Activated naive CD4-positive, alpha-beta T cell (primary cell): ENCODE data around the gene SNTG2.

Source experiments
- DNase-seq, 4 experiments: peaks; one replicate each; lab custom pipeline; 2025; lab: John Stamatoyannopoulos, UW

SNTG2 gene

DNA sequence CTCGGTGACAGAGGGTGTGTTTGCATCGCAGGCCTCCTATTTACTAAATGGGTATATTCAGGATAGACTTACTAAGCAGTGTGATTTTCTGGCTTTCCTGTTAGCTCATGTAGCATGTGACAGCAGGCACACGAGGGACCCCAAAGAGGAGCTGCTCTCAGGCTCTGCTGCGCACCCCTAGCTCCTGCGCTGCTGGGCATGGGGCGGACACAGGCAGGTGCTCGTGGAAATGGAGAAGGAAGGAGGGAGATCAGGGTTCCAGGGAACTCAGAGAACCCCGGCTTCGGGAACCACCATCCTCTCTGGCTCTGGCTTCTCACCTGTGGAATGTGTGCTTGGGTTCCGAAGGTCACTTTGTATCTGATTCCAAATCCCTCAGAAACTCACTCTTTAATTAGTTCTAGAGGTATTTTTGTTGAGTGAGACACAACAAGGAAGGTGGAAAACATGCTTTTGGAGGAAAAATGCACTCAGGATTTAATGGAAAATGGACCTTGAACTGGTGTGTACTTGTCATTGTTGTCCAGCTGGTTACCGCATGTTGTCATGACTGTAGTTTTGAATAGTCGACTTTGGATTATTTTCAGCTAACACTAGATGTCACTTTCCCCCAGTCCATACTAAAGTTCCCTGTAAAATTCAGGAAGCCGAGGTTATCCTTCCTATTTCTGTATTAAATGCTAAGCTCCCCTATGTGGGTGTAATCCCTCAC is 3.5 kb downstream of the SNTG2 start:
- DNase-seq, result no peak

DNA sequence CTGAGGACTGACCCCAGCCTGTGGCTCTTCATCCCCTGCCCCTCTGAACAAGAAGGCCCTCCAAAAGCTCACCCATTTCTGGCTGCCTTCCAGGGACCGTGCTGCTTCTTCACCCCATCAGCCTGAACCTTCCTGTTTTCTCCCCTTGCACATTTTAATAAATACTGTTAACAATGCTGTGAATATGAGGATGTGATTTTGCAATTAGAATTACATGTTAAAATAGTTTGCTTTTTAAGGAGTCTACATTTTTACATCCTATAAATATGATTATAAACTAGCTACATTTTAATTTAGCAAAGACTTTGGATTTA is 4.0 kb downstream of the SNTG2 start:
- DNase-seq, result no peak

DNA sequence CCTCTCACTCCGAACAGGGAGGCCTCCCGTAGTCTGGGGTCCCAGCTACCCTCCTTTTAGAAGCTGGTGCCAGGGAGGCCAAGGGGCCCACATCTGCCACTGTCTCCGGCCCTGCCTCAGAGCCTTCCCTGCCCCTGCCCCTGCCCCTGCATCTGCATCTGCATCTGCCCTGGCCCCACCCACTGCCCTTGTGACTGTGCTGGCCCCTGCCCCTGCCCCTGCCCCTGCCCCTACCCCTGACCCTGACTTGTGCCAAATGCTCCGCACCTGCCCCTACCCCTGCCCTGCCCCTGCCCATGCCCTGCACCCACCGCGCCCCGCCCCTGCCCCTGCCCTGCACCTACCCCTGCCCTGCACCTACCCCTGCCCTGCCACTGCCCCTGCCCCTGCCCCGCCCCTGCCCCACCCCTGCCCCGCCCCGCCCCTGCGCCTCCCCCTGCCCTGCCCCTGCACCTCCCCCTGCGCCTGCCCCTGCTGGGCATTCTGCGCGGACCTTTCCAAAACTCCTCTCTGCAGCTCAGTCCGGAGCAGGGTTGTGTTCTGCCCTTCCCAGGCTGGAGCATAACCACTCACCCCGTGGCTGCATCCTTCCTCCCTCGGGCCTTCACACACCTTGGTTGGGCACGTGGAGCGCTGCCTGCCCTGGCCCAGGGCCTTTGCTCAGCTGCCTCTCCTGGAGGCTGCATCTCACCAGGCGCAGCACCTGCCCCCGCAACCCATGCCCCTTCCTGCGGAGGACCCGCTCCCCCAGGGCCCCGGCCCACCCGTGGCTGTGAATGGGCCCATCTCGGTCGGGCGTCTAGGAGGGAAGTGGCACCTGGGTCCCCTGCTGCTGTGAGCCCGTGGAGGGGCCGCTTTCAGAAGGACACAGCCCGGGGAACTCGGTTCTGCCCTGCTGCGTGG is 5.4 kb downstream of the SNTG2 start:
- no peak for DNase-seq

DNA sequence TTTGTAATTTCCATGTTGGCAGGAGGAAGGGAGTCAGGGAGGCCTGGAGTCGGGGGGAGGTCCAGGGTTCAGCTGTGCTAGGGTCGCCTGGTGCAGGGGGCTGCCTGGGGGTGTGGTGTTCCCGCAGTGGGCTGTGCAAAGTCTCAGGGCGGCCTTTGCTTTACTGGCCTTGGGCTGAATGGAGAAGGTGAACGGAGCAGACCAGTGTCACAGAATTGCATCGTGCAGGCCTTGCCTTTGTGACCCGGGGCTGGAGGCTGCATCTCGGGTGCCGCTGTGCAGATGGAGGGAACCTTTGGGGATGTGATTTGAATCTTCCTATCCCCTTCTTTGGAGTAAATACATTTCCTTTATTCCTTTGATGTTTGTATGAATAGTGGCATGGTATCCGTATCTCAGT is 8.8 kb downstream of the SNTG2 start:
- DNase-seq, result no peak

DNA sequence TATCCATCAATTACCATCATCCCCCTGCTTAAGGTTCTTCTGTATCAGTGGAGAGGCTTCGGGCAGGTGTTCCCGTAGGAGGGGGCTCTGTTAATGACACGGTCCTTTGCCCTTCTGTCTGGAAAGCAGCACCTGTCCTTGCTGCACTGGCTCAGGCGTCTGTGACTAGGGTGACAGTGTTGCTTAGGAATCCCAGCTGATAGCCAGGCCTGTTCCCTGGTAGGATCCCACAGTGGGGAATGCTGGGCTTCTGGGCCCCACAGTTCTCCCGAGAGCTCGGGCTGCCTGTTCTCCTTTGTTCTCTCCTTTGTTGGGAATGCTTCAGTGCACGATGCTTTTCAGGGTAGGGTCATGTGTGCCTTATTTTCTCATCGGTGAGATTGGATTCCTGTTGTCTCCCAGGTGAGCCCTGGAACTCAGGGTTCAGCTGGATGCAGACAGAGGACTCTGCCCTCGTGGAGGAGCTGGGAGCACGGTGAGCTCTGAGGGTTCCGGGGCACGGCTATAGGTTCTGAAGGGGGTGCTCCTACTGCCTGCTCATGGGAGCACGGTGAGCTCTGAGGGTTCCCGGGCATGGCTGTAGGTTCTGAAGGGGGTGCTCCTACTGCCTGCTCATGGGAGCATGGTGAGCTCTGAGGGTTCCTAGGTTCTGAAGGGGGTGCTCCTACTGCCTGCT is 9.6 kb downstream of the SNTG2 start:
- DNase-seq, result no peak

DNA sequence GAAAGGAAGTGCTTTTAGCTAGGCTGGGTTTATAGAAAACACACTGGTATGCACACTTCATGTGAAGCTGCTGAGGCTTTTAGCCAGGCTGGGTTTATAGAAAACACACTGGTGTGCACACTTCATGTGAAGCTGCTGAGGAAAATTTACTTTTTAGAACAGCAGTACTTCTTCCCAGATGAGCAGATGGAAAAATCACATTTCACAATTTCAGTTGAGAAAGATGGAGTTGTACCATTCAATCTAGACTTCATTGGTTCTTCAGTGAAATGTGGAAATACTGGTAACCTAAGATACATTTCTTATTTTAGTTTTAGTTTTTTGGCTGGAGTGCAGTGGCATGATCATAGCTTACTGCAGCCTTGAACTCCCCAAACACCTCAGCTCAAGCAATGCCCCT is 11.1 kb downstream of the SNTG2 start:
- no peak for DNase-seq

DNA sequence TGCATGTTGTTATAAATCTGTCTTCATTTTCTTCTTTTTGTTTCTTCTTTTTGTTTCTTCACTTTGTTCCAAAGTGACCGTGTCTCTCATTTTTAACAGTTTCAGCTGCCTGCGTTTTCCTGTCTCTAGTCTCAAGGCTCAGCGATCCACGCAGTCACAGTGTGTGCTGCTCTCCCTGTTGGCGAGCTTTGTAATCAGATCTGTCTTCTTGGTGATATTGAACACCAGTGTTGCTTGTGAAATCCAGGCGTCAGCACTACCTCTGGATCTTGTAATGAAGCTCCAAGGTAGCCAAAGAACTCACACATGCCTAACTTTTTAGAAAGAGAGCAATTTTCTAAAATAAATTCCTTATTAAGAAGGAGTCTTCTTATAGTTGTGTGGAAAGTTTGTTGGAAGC is 13.2 kb downstream of the SNTG2 start:
- no peak for DNase-seq

DNA sequence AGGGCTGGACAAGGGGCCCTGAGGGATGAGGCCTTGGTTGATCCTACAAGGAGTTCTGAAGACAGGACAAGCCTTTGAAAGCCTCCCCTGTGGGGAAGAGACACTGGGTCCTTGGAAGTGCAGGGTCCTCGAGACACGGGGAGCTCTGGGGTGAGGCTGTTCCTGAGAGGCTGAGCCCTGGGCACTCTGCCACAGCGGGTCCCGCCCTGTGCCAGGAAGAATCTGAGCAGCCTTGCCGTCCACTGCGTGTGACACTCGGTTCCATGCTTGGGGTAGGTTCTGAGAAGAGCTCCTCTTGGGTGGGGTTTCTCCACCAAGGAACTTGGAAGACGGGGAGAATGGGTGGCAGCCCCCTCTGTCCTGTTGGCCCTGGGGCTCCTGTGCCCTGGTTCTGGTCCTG is 13.9 kb downstream of the SNTG2 start:
- no peak for DNase-seq

DNA sequence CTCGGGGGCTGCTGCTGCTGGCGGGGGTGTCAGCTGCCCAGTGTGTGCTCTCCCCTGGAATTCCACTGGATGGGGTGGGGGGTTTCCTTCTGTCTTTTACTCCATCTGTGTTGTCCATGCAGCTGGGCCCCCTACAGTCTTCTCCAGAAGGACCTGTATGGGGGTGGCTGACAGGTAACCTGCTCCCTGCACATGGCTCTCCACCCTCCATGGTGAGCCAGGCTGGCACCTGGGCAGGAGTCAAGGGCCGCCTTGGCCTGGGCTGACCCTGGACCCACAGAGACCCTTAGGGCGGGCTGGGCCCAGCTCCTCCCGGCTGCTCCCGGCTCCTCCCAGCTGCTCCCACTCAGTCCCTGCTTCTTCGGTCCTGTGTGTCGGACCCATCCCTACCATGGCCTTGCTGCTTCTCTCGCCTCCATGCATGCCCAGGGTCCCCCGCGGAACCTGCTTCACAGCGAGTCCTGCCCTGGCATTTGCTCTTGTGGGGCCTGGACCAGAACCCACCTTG is 15.0 kb downstream of the SNTG2 start:
- DNase-seq, result no peak

DNA sequence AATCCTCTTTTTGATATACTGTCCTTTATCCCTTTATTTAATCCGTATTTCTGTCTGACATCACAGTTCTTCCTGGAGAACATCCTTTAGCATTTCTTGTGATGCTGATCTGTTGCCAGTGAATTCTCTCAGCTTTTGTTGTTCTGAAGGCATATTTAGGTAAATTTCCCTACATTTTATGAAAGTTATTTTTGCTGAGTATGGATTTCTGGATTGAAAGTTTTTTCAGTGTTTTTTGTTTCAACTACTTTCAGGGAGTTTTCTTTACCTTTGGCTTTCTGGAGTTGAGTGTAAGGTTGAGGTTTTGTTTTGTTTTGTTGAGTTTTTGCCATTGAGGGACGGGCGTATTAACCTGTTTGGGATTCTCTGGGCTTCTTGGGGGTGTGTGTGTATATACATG is 22.5 kb downstream of the SNTG2 start:
- no peak for DNase-seq

DNA sequence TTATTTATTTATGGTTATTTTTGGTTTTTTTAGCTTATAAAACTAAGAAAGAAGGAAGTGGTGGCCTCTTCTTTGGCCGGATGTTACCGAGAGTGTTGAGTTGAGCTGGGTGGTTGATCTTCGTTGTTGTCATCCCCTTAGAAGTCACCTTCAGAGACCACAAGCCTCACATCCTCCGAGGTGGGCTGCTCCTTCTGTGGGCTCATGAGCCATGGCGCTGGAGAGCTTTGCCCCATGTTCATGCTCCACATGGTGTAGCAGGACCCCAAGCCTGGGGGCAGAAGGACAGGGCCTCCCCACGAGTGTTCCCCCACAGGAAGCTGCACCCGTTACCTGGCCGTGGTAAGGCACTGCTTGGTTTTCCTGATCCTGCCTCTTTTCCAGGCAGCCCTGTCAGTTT is 23.4 kb downstream of the SNTG2 start:
- no peak for DNase-seq

DNA sequence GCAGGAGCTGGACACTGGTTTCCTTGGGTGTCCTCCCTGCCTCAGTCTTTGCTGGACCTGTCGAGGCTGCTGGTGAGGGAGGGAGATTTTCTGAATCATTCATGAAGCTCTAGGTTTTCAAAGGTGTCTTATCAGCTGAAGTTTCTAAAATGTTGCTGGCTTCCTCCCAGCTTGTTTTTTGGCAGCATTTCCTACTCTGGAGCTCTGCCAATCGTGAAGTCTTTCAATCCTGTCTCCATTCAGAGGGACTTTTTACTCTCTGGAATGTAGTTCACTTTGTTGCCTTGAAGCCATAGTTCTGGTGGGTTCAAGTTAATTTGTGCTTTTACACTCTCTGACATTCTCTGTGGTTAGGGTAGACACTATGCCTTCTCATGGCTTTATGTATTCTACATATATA is 23.9 kb downstream of the SNTG2 start:
- no peak for DNase-seq

DNA sequence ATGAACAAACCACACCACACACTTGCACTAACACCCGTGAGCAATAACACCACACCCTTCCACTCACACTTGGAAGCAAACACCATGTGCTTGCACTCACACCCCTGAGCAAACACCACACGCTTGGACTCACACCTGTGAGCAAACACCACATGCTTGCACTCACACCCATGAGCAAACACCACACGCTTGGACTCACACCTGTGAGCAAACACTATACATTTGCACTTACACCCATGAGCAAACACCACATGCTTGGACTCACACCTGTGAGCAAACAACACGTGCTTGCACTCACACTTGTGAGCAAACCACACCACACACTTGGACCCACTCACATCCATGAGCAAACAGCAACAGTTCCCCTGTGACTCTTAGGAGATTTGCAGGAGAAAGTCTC is 24.4 kb downstream of the SNTG2 start:
- DNase-seq, result no peak

DNA sequence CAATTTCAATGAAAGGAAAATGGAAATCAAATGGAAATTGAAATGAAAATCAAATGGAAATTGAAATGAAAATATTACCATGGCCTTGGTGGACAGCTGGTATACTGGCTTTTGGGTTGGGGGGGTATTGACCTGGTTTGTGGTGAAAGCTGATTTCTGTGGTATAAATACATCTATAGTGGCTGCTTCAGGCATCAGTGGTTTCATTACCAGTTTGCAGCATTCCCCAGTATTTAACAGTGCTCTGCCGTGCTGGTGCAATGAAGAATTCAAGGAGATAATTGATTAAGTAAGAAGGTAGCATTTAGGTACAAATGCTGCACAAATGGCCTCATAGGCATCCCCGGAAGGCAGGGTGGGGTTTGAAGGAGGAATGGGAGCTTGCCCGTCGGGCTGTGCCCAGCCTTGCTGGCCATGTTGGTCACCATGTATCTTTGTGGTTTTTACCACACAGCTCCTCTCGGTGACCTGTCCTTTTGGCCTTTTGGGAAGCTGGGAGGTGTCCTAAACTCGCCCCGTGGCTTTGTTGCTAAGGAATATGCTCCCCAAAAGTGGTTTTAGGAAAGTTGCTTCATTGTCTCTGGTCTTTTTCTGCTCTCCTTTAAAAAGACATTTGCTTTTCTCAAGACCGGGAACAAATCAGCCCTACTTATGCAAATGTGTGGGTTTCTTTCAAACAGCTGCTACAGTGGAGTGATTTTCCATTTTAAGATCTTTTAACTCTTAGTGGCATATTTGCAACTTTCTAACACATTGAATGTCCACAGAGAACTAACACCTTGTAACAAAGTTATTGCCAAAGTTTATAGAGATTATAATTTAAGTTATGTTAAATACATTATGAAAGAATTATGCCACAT is 28.6 kb downstream of the SNTG2 start:
- no peak for DNase-seq

DNA sequence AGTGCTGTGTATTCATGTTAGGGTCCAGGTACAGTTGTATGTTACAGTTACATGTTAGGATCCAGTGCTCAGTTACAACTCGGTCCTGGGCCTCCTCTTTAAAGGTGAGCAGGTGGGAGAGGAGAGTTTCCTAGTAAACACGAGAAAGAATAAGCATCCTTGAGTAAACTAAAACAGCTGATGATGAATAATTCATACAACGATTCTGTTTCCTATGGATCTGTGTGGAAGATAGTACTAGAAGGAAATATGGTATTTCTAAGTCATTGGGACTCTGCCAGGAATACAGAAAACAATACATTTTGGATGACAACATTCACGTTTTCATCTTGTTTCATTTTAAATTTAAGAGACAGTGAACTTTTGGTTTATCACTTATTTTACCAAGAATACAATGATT is 29.5 kb downstream of the SNTG2 start:
- no peak for DNase-seq

DNA sequence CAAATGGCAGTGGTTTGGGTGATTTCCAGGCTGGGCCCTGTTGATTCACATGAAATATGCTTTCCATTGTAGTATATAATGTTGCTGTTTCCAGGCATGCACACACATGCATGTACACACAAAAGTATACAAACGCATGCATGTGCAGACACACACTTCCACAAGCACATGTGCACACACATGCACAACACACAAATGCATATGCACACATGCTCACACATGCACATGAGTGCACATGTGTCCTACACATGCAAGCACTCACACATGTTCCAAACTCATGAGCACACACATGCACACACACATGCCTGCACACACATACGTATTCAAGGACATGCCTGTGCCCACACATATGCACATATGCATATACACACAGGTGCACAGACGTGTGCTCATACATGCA is 30.6 kb downstream of the SNTG2 start:
- DNase-seq, result no peak

DNA sequence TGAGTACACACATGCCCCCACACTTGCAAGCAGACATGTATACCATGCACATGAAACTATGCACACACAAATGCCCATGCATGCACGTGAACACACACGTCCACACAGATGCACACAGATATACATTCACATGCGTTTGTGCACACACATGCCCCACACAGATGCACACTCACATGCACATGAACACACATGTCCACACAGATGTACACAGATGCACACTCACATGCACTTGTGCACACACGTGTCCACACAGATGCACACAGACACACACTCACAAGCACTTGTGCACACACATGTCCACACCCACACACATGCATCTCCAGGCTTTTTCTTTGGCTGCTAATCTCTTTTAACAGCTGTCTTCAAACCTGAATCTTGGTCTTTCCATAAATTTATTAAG is 31.1 kb downstream of the SNTG2 start:
- DNase-seq, result no peak

DNA sequence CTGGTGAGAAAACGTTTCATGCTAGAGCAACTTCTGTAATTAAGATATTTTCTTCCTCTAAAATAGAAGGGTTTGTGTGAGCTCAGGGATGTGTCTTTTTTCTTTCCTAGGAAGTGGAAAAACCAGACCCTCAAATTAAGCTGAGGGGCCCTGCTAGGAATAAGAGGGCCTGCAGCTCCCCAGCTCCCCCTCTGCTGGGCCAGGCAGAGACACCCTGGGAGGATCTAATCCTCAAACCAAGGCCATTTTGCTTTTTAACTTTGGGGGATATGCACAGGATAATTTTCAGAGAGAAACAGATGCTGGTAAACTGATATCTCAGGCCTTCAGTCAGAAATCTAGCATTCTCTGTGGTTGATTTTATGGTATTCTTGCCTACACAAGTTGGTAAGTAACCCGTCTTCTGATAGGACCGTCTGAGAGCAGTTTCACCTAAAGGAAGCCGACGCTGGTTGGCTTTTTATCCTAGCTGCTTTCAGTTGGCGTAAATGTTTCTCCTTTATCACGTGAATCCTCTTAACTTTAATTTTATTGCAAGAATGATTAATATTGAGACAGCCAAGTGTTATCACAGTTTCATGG is 34.8 kb downstream of the SNTG2 start:
- DNase-seq, result no peak

DNA sequence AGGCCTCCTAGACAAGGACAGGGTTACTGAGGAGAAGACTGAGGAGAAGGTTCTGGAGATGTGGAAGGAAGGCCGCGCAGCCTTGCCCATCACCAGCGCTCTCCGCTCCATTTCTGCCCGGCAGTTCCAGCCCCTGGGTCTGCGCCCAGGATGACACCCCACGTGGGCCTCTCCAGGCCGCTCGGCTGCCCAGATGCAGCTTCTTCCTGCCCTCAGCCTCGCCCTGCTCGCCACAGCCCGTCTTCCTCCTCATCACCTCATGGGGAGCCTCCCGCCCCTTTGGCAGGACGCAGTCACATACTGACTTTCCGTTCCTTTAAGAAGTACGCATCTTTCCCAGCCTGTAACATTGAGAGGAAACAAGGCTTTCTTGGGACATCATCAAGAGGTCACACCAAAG is 37.1 kb downstream of the SNTG2 start:
- no peak for DNase-seq

DNA sequence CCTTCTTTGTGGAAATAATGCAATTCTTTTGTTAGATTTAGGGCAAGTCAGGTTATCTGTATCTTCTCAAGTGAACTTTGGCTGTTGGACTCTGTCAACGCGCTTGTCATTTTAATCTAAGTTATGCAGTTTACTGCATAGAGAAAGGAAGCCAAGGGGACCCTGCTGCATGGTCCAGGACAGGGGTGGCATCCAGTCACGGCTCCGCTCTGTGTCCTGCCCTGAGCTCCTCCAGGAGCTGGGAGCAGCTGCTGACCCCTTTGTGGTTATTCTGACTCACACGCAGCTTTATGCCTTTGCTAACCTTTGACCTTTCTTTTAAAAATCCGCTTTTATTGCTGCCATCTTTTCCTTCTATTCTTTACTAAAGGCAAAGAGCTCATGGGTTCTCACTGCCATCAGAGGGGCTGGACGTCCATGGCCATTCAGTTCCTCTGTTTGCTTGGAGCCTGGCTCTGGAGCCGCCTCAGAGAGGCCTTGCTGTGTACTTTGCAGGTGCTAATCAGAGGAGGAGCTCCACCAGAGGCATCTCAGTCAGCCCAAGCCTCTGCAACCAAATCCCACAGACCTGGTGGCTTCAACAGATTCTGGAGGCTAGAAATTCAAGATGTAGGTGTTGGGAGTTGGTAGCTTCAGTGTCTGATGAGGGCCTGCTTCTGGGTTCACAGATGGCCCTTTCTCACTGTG is 39.3 kb downstream of the SNTG2 start:
- DNase-seq, result no peak

DNA sequence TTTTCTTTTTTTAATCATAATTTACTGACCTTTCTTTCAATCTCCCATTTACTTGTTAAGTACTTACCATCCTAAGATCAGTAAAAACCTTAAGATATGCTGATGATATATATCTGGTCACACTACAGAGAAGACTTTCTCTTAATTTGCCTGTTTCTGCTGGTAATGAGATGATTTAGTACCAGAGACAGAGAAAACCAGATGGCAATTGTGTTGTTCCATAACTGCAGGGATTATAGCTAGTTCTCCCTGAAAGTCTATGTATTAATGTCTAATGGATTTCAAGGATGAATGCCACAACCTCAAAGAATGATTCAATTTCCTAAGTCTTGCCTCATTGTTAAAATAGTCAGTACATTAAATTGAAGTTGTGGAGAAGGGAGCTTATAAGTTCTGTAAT is 40.3 kb downstream of the SNTG2 start:
- DNase-seq, result no peak
